Activated T-cell treated with anti-CD3 and anti-CD28 coated beads for 1 hour (primary cell): ENCODE data around the gene TCL1A.
A peak's percentile ranks its signal among the peaks of the same experiment; 100 is the strongest.

ENCODE experiments used
- DNase-seq: peaks from one replicate; pipeline ENCODE4 v3.0.0-alpha.2; 2020; ENCODE audit warnings: low read depth

TCL1A gene

DNA sequence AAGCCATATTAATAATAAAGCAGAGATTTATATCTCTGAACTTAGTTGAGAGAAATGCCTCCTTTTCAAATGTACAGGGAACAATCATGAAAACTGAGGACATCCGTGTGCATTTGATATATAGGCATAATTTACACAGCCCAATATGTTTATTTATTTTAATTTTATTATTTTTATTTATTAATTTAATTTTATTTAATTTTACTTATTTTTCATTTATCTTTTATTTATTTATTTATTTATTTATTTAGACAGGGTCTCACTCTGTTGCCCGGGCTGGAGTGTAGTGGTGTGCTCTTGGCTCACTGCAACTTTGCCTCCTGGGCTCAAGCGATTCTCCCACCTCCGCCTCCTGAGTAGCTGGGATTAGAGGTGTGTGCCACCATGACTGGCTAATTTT is 8.4 kb downstream of the TCL1A start:
- DNase-seq, result no peak

DNA sequence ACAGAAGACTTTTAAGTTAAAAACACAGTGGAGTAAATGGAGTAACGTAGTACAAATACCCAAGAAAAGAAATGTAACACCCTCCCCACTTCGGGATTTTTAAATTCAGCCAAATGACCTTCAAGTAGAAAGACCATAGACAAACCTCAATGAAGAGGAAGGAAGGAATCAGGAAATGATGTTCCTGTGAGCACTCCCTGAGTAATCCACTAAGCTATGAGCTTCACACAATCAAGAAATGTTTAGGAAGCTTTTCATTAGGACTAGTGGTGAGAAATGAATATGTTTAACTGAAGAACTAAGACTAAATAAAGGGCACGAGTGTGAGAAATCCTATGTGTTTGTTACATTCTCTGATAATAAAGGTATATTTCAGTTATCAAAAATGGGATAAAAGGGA is 10.1 kb downstream of the TCL1A start:
- DNase-seq, result no peak

DNA sequence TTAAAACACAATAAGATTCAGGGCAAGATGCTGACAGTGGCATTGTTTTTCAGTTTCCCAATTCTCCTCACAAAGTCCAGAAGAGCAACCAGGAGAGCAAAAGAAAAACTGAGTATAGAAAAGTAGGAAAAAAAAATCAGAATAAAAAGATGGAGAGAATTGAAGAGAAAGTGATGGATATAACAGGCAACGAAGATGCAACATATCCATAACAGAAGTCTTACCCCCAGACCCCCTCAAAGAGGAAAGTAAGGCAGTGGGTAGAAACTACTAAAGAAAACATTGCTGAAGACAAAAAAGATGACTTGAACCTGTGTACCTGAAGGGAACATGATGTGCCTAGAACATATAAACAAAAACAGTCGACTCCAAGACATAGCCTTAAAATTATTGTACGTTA is 10.6 kb downstream of the TCL1A start:
- DNase-seq, result no peak

- DNase-seq, result no peak
Measured at GRCh38 chr14:95701846-95702221, 12.1 kb downstream of the TCL1A start.

GRCh38 chr14:95700221-95700976 is 13.5 kb downstream of the TCL1A start:
- no peak for DNase-seq

DNA sequence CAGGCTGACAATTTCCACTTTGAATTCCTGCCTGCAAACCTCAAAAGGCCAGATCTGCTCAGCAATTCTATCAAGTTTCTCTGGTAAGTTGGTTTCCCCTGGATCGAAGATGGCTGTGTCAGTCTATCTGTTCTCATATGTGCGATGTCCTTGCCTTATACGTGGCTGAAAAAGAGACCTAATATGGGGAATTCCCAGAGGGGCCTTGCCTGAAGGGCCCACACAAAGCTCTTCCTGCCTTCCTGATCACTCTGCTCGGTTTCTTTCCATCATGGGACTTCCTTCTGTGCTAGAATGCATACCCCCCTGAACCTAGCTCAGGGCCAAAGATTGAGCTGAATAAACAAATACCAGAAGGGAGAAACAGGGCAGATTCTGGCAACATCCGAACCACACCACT is 14.5 kb downstream of the TCL1A start:
- DNase-seq, result no peak

GRCh38 chr14:95698287-95698686 is 15.6 kb downstream of the TCL1A start:
- DNase-seq, result no peak

DNA sequence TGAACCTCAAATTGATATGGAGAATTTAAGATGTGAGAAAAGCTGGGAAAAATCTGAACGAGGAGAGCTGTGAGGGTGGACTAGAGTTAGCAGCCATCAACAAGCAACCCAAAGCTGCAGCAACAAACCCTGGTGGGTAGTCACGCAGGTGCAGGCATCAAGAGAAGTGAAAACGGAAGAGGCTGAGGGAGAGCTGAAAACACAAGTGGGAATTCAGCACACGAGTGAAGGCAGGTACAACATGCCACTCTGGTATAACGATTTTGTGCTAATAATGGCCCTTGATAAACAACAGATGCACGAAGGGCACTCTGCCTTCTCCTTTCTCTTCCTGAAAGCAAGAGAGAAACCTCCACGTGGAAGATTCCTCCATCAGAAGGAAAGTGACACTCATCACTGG is 16.2 kb downstream of the TCL1A start:
- no peak for DNase-seq

GRCh38 chr14:95696741-95697140 is 17.2 kb downstream of the TCL1A start:
- DNase-seq, result no peak

- DNase-seq, result no peak
Measured at GRCh38 chr14:95695913-95696312, 18.0 kb downstream of the TCL1A start.

DNA sequence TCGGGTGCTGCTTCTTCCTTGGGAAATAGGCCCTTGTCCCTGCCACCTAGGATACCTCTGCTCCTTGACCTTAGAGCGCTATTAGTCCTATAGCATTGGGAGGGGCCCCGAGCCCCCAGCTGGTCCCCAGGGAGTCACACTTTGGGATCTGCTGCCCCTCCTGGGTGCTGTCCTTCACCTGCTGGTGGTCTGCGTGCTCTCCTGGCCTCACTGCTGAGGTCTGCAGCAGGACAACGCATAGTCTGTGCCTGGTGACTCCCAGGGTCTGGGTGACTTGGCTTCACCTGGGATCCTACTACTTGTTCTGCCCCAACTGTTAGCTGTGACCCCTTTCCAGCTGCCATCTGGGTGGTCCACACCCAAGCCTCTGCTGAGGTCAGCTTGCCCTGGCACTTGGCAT is 18.9 kb downstream of the TCL1A start:
- no peak for DNase-seq

- no peak for DNase-seq
Measured at GRCh38 chr14:95692109-95692508, 21.8 kb downstream of the TCL1A start.

DNA sequence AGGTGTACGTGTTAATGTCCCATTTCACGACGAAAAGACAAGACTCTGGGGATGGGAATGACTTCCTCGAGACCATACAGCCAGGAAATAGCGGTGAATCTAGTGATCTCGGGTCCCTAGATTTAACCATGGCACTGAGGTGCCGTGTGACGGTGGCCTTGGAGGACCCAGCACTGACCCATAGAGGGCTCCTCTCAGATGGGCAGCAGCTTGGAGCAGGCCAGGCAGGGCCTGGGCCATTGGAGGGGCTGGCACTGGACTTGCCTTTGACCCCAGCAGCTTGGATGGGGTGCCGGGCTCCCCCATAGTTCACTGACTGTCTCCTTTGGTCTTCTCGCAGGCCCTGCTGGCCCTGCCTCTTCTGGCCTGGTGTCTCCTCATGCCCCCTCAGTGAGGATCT is 22.3 kb downstream of the TCL1A start:
- no peak for DNase-seq

DNA sequence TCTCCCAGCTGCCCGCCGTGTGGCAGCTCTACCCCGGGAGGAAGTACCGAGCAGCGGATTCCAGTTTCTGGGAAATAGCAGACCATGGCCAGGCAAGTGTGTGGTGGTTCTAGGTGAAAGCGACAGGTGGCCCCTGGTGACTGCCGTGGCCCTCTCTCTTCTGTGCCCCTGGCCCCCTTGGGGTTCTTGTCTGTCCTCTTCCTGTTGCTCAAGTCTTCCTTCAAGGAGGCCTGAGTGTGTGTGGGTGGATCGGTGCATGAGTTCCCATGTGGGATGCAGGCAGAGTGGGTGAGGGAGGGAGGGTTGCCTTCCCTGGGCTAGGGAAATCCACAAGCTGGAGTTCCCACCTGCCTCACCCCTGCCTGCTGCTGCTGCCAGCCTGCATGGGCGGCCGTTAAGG is 23.1 kb downstream of the TCL1A start:
- DNase-seq, result no peak

- no peak for DNase-seq
Measured at GRCh38 chr14:95689441-95689840, 24.5 kb downstream of the TCL1A start.

DNA sequence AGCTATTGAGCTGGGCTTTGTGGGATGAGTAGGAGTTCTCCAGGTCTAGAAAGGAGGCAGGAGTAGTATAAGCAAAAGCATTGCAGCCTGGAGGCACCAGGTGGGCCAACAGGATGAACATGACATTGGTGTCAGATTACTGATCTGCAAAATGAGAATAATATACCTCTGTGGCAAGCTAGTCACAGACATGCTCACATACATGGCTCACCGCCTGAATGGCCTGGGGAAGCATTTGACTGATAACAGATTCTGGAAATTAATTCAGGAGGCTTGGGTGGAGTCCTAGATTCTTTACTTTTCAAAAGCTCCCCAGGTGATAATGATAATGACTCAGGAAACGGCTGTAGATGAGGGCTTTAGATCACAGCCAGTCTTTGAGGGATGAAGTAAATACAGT is 27.0 kb downstream of the TCL1A start:
- DNase-seq, result no peak

- no peak for DNase-seq
Measured at GRCh38 chr14:95685978-95686922, 27.7 kb downstream of the TCL1A start, which contains the start of gene TCL1B. TSS of gene TCL1B (plus strand) at chr14:95686426. CDS start at chr14:95686468, 42 bp downstream.

DNA sequence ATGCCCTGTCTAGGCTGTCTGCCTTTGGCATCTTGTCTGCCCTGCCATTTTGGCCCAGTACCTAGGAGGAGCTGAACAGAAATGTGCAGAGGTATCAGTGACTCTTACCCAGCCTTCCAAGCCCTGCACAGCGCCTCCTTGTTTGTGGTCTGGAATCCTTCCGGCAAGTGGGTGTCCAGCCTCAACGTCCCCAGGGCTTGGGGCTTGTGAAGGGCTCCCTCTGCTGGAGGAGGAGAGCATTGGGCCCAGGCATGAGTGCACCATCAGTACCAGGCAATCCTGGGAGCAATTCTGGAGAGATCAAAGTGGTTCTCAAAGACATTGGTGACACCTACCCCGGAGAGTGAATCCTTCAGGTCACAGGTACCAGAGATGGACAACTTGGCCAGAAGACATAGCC is 30.1 kb downstream of the TCL1A start:
- DNase-seq, result peak; percentile 6

DNA sequence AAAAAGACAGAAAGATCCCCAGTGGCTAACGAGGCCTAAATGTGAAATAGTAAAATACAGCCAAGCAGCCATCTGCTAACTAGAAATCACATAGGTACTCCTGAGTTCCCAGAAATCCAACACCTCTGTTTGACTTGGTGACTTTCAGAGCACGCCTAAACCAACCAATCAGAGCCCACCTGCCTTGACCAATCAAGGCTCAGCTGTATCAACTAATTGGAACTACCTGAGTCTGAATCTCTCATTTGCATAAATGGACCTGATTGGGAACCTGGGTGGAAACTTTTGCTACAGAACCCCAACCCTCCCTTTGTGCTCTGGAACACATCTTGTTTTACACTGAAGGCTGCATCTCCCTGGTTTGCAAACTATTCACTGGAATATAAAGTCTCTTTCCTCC is 32.8 kb downstream of the TCL1A start:
- DNase-seq, result no peak

DNA sequence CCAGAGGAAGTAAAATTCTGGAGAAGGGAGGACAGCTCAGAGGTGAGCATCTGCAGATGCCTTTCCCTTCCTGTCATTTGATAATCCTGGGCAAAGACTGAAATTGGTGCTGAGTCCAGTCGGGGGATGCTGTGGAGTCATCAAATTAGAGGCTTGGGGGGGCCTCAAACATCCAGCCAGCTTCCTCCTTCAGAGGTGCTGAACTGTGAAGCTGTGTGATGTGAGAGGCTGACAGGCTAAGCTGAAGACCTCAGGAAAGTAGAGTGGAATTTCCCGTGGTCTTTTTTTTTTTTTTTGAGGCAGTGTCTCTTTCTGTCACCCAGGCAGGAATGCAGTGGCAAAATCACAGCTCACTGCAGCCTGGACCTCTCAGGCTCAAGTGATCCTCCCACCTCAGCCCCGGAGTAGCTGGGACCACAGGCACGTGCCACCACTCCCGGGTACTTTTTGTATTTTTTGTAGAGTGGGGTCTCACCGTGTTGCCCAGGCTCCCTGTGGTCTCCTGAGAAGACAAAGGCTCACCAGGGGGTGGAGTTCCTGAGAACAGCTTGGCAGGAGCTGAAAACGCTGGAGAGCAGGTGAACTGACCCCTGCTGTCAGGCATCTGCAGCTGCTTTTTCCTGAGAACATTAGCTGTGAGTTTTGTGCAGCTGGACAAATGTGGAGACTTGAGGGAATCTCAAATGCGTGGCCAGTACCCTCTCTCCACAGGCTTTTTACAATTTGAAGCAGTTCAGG is 33.8 kb downstream of the TCL1A start:
- no peak for DNase-seq

DNA sequence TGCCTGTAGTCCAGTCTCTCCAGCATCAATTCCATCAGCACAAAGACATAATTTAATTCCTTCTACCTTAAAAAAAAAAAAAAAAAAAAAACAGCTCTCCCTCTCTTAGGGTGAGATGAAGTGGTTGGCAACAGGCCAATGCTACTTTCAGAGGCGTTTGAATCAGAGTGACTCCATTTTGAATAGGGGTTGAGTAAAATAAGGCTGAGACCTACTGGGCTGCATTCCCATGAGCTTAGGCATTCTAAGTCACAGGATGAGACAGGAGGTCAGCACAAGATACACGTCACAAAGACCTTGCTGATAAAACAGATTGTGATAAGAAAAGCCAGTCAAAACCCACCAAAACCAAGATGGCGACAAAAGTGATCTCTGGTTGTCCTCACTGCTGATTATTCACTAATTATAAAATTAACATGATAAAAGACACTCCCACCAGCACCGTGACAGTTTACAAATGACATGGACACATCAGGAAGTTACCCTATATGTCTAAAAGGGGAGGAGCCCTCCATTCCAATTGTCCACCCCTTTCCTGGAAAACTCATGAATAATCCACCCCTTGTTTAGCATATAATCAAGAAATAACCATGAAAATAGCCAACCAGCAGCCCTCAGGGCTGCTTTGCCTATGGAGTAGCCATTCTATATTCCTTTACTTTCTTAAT is 34.6 kb downstream of the TCL1A start:
- DNase-seq, result no peak
